Measurements from ENCODE around the gene FARP1.
A peak's percentile ranks its signal among the peaks of the same experiment; 100 is the strongest.

FARP1 gene

DNA sequence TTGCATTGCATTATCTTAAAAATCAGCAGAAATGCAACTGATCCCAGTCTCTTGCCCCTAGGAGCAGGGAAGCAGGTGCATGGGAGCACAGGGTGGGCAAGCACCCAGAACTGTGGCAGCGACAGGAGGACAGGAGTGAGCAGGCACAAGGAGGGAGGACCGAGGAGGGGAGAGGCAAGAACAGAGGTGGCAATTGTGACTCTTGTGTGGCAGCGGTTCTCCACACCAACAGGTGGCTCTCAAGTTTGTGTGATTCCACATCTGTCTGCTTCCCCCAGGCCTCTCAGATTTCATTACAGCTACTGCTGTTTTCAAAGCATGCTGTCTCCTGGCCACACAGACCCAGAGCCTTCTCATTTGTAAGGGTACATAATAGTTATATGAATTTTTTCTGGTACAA, 325.5 kb downstream of the FARP1 start:
- peaks cover 88% of the 10 kb centered on the region for H3K36me3 ChIP-seq
- H3K27me3 ChIP-seq, result no peaks in the 10 kb centered on the region
- TF ChIP-seq, protein P1, sequence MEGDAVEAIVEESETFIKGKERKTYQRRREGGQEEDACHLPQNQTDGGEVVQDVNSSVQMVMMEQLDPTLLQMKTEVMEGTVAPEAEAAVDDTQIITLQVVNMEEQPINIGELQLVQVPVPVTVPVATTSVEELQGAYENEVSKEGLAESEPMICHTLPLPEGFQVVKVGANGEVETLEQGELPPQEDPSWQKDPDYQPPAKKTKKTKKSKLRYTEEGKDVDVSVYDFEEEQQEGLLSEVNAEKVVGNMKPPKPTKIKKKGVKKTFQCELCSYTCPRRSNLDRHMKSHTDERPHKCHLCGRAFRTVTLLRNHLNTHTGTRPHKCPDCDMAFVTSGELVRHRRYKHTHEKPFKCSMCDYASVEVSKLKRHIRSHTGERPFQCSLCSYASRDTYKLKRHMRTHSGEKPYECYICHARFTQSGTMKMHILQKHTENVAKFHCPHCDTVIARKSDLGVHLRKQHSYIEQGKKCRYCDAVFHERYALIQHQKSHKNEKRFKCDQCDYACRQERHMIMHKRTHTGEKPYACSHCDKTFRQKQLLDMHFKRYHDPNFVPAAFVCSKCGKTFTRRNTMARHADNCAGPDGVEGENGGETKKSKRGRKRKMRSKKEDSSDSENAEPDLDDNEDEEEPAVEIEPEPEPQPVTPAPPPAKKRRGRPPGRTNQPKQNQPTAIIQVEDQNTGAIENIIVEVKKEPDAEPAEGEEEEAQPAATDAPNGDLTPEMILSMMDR (IDR thresholded peaks at IDR 0.05), result no peak
- no peak overlapping the region for H3K4me3 ChIP-seq (ENCODE audit: low read depth in 1 of 2, low read length in 1 of 2)
- peaks cover 0 to 3% of the 10 kb centered on the region in 2 experiments for H3K4me1 ChIP-seq (ENCODE audit: control insufficient read depth in 1 of 2, insufficient read depth in 1 of 2, low read depth in 1 of 2, low read length in 1 of 2)
- H3K27ac ChIP-seq, result no peak overlapping the region
- no peaks in the 10 kb centered on the region for H3K9me3 ChIP-seq

DNA sequence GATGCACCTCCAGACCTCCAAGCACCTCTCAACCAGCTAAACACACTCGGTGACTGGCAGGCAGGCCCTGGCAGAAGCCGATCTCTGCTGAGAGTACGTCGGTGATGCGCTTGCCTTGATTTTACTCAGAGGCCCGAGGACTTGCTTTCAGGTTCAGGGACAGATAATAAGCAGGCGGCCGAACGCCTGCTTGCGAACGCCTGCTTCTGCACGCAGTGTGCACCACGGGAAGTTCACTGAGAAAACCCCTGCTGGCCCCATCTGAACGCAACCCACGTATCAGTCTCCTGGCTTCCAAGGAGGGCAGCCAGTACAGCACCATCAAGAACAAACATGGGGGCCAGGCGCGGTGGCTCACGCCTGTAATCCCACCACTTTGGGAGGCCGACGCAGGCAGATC, 326.0 kb downstream of the FARP1 start:
- no peaks in the 10 kb centered on the region for H3K9me3 ChIP-seq
- no peak overlapping the region for H3K4me3 ChIP-seq (ENCODE audit: low read depth in 1 of 2, low read length in 1 of 2)
- TF ChIP-seq, protein P1 (IDR thresholded peaks at IDR 0.05), result no peak
- peaks cover 0 to 3% of the 10 kb centered on the region in 2 experiments for H3K4me1 ChIP-seq (ENCODE audit: control insufficient read depth in 1 of 2, insufficient read depth in 1 of 2, low read depth in 1 of 2, low read length in 1 of 2)
- peaks cover 88% of the 10 kb centered on the region for H3K36me3 ChIP-seq
- H3K27me3 ChIP-seq, result no peaks in the 10 kb centered on the region
- no peak overlapping the region for H3K27ac ChIP-seq

DNA sequence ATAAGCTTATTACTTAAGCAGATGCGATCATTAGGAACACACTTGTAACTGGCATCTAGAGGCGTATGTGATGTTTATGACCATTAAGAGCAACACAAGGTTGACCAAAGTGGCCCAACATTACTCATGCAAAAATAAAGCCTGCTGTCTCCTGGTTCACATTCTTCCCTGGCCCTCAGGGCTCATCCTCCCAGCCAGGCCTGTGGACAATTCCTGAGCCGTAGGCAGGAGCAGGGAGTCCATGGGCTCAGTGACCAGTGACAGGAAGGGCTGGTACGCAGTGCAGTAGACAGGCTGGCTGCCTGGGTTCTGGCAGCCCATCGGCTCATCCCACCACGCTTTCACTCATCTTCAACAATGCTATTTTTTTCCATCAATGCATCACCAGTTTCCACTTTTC, 328.0 kb downstream of the FARP1 start:
- Histone ChIP-seq H3K27me3 (no peaks in the 10 kb centered on the region), H3K4me1 (ENCODE audit: control insufficient read depth in 1 of 2, insufficient read depth in 1 of 2, low read depth in 1 of 2, low read length in 1 of 2) (peaks cover 5 to 10% of the 10 kb centered on the region in 2 experiments), H3K36me3 (peaks cover 84% of the 10 kb centered on the region), H3K9me3 (no peaks in the 10 kb centered on the region), H3K4me3 (ENCODE audit: low read depth in 1 of 2, low read length in 1 of 2) (no peak overlapping the region), H3K27ac (no peak overlapping the region)
- TF ChIP-seq, protein P1 (IDR thresholded peaks at IDR 0.05), result no peak

DNA sequence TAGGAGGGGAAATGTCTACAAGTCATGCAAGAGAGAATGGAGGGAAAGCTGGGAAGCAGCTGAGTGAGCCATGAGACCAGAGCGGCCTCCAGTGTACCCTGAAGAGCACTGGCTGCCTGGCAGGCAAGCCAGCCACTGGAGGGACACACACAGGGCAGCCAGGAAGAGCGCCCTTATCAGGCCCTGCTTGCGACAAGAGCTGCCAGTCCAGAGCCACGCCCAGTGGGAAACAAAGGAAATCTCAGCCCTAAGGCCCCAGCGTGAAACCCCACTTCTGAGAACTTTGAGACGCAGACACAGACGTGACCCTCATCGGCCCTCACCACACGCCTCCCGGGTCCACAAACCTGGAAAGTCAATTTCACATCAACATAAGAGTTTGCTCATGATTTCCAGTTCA, 329.0 kb downstream of the FARP1 start:
- Histone ChIP-seq H3K9me3 (no peaks in the 10 kb centered on the region), H3K27ac (peak overlapping the region; percentile 15), H3K4me1 (ENCODE audit: control insufficient read depth in 1 of 2, insufficient read depth in 1 of 2, low read depth in 1 of 2, low read length in 1 of 2) (peaks cover 15 to 20% of the 10 kb centered on the region in 2 experiments), H3K27me3 (no peaks in the 10 kb centered on the region), H3K36me3 (peaks cover 74% of the 10 kb centered on the region), H3K4me3 (ENCODE audit: low read depth in 1 of 2, low read length in 1 of 2) (no peak overlapping the region)
- TF ChIP-seq, protein P1 (IDR thresholded peaks at IDR 0.05), result no peak

DNA sequence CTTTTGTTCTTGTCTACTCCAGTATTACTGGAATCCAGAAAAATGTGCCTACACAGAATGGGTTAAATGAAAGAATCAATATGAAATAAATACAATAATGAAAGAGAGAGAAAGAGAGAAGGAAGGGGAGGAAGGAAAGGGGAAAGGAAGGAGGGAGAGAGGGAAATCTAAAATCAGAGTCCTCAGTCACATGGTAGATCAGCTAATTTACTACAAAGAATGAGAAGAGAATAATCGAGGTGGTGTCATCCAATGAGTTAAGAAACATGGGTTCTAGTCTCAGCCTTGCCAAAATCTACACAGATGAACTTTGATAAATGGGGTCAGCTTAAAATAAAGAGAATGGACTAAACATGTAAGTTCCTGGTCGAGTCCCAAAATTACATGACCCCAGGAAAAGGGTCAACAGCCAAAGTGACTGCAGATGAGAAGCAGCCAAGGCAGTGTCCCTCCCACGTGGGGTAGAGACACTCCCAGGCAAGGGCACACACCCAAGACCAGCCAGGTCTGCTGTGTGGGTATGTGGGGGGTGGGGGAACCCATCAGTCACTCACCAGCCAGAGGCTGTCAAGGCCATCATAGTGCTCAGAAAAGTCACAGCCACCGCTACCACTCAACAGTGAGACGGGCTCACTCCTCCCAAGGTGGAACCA, 330.4 kb downstream of the FARP1 start:
- no peaks in the 10 kb centered on the region for H3K9me3 ChIP-seq
- H3K4me3 ChIP-seq (ENCODE audit: low read depth in 1 of 2, low read length in 1 of 2), result no peak overlapping the region
- no peaks in the 10 kb centered on the region for H3K27me3 ChIP-seq
- H3K36me3 ChIP-seq, result peaks cover 61% of the 10 kb centered on the region
- peaks cover 19 to 29% of the 10 kb centered on the region in 2 experiments for H3K4me1 ChIP-seq (ENCODE audit: control insufficient read depth in 1 of 2, insufficient read depth in 1 of 2, low read depth in 1 of 2, low read length in 1 of 2)
- TF ChIP-seq, protein P1 (IDR thresholded peaks at IDR 0.05), result no peak
- H3K27ac ChIP-seq, result no peak overlapping the region

Measured in neutrophil (primary cell).